Calu3 (cell line): Measurements from ENCODE around the gene RAB24. TPM values are rescaled to one million over a fixed set of nuclear protein-coding genes. Genes with fewer than 3 reads are reported as not detected.

ENCODE experiments used
- BruUV-seq: library from RNA; stranded (reverse); fragments of 400-500 nt; replicated peaks from 2 replicates; lab custom pipeline; 2021; lab: Mats Ljungman, UMichigan
- CTCF ChIA-PET: fragments of 300-600 bp; sonication (Branson Sonifier 250); formaldehyde crosslinking; loops from one replicate; lab custom pipeline; 2022; ENCODE audit warnings: antibody characterized with exemption; lab: Charles Lee
- DNase-seq: peaks from one replicate; pipeline ENCODE4 v3.0.0; 2022
- H3K27ac Mint-ChIP-seq: one replicate; pipeline ENCODE4 v1.8.0; 2022; ENCODE audit warnings: mixed read lengths; ENCODE audit not compliant: unreplicated experiment
- H3K27me3 Mint-ChIP-seq: one replicate; pipeline ENCODE4 v1.8.0; 2022; ENCODE audit warnings: mixed read lengths; ENCODE audit not compliant: unreplicated experiment
- H3K36me3 Mint-ChIP-seq: one replicate; pipeline ENCODE4 v1.8.0; 2022; ENCODE audit warnings: mild to moderate bottlenecking, moderate library complexity, mixed read lengths; ENCODE audit not compliant: insufficient read depth, unreplicated experiment
- H3K4me1 Mint-ChIP-seq: one replicate; pipeline ENCODE4 v1.8.0; 2022; ENCODE audit warnings: mild to moderate bottlenecking, low read depth, mixed read lengths; ENCODE audit not compliant: unreplicated experiment
- H3K4me3 Mint-ChIP-seq: one replicate; pipeline ENCODE4 v1.8.0; 2022; ENCODE audit warnings: mild to moderate bottlenecking, low read depth, moderate library complexity, mixed read lengths; ENCODE audit not compliant: unreplicated experiment
- H3K9me3 Mint-ChIP-seq: one replicate; pipeline ENCODE4 v1.8.0; 2022; ENCODE audit warnings: low read depth, mixed read lengths; ENCODE audit not compliant: unreplicated experiment
- CTCF ChIP-seq: fragments of 200-600 bp; IDR thresholded peaks from one replicate; pipeline ENCODE4 v1.8.0; 2022; ENCODE audit warnings: antibody characterized with exemption; ENCODE audit not compliant: unreplicated experiment
- intact Hi-C: fragments of 100-400 bp; cut with micrococcal nuclease; formaldehyde crosslinking; loops from one replicate; pipeline ENCODE4 v1.10.0; 2022; ENCODE audit not compliant: unreplicated experiment
- total RNA-seq: library from RNA; stranded (reverse); gene quantifications from 2 replicates; pipeline ENCODE4 v1.2.3, GENCODE V29; 2022

Gene RAB24
- total RNA-seq, 1 experiment from 2014 or later = 34.0 TPM

- no TSS peak for BruUV-seq
- no peak overlapping the region for H3K4me3 Mint-ChIP-seq
- CTCF ChIA-PET = interaction anchor here (0.6 kb wide), 1 partner anchor 76 kb away, joined by 3 read pairs; no protein-coding TSS in a partner anchor
- peaks cover 60% of the 10 kb centered on the region for H3K36me3 Mint-ChIP-seq
- no peak for DNase-seq
- intact Hi-C loops = loop anchor here (5.0 kb wide), 1 partner anchor 139 kb away; no protein-coding TSS in a partner anchor
- H3K9me3 Mint-ChIP-seq = no peaks in the 10 kb centered on the region
- no peak overlapping the region for H3K27ac Mint-ChIP-seq
- no peaks in the 10 kb centered on the region for H3K27me3 Mint-ChIP-seq
- peaks cover 54% of the 10 kb centered on the region for H3K4me1 Mint-ChIP-seq
- no peak for TF ChIP-seq CTCF
These were observed 10.2 kb upstream of the RAB24 start for GRCh38 chr5:177313561-177314259.

DNA sequence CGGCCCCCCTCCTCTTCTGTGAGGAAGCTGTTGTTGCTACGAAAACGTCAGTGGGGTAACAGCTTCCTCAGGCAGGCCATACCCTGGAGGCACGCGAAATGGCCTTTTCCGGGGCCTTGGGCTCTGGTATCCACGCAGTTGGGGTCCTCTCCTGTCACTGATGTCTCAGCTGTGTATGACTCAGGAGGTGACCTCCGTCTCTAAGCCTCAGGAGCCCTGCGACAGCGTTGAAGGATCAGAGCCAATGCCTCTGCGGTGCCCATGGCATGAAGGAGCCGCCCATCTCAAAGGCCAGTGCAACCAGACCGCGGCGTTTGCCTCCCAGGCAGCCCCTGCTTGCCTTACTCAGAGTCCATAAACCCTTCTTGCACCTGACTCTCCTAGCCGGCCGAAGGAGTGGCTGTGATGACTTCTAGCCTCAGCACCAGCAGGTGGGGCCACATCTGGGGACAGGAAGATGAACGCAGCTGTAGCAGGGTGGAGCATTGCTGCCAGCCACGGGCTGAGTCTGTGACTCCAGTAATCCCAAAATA, 9.2 kb upstream of the RAB24 start:
- CTCF ChIA-PET = interaction anchor here (0.6 to 1.2 kb wide), 7 partner anchors 11 to 145 kb away, joined by 3 to 10 read pairs (median 5); partner anchors contain the start of gene GRK6
- H3K4me1 Mint-ChIP-seq = peaks cover 47% of the 10 kb centered on the region
- TF ChIP-seq CTCF = no peak
- no peaks in the 10 kb centered on the region for H3K9me3 Mint-ChIP-seq
- H3K27ac Mint-ChIP-seq = peak overlapping the region; percentile 79
- peak; percentile 65 for DNase-seq
- peaks cover 60% of the 10 kb centered on the region for H3K36me3 Mint-ChIP-seq
- H3K4me3 Mint-ChIP-seq = peak overlapping the region; percentile 71
- intact Hi-C loops = loop anchor here (5.0 kb wide), 1 partner anchor 140 kb away; no protein-coding TSS in a partner anchor
- TSS peak; percentile 73 for BruUV-seq
- no peaks in the 10 kb centered on the region for H3K27me3 Mint-ChIP-seq

DNA sequence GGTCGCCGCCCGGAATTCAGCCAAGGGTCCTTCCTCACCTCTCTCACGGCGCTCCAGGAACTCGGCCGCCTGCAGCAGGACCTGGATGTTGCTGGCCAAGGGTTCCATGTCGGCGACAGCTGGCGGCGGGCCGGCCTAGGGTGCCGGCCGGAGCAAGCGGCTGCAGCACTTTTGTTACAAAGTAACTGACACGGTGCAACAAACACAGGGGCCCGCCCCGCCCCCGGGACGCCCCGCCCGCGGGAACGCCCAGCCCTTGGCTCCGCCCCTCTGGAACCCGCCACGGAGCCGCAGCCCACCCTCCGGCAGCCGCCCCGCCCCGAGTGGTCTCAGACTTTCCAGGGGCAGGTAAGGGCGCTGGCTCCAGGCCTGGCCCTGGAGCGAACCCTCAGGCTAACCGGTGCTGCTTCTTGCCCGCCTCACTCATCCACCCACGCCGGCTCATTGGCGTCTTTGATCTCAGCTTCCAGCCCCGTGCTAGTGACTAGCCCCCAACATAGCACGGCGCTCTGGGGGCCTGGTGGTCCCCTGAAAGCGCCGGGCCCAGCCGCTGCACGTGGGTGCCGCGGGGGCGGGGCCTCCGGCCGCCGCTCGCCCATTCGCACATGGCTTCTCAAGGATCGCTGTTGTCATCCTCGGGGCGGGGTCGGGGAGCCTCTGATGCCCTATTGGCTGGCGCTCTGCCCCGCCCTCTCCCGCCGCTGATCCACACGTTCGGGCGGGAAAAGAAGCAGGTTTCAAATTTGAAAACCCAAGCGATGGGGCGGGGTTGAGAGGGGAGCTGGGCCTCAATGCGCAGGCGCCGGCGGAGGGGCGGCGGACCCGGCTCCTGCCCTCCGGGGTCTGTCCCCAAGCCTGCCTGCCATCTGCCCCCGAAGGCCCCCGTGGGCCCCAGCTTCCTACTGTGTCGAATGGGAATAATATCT, 8.5 kb upstream of the RAB24 start, which contains the start of gene MXD3:
MXD3 (minus strand) TSS at position 176 of the 926 bp plus-strand sequence; CDS start at position 108, 68 bp downstream.
- H3K4me3 Mint-ChIP-seq = peak within 1 kb of the TSS; percentile 71
- no TSS peak for BruUV-seq
- intact Hi-C loops = loop anchor here (5.0 kb wide), 1 partner anchor 140 kb away; no protein-coding TSS in a partner anchor
- TF ChIP-seq CTCF = no peak
- peak within 1 kb of the TSS; percentile 79 for H3K27ac Mint-ChIP-seq
- H3K36me3 Mint-ChIP-seq = peaks cover 66% of the 10 kb centered on the region
- peaks cover 42% of the 10 kb centered on the region for H3K4me1 Mint-ChIP-seq
- peak; percentile 99 for DNase-seq
- no peaks in the 10 kb centered on the region for H3K9me3 Mint-ChIP-seq
- no peaks in the 10 kb centered on the region for H3K27me3 Mint-ChIP-seq
- CTCF ChIA-PET = interaction anchor here (0.8 to 2.8 kb wide), 7 partner anchors 10 to 145 kb away, joined by 3 to 18 read pairs (median 5); partner anchors contain the start of gene GRK6

- intact Hi-C loops = loop anchor here (5.0 kb wide), 1 partner anchor 141 kb away; no protein-coding TSS in a partner anchor
- Mint-ChIP-seq H3K4me1 (peaks cover 45% of the 10 kb centered on the region), H3K27ac (peak overlapping the region; percentile 79), H3K27me3 (no peaks in the 10 kb centered on the region), H3K9me3 (no peaks in the 10 kb centered on the region), H3K36me3 (peaks cover 66% of the 10 kb centered on the region), H3K4me3 (peak overlapping the region; percentile 71)
- CTCF ChIA-PET = interaction anchor here (2.8 kb wide), 1 partner anchor 79 kb away, joined by 18 read pairs; no protein-coding TSS in a partner anchor
- peak; percentile 39 for DNase-seq
- no TSS peak for BruUV-seq
- no peak for TF ChIP-seq CTCF
These were observed 7.8 kb upstream of the RAB24 start for GRCh38 chr5:177311392-177311722.
